PC-3 (cell line): ENCODE measurements around the gene FAAP100.

Experiments used
- CTCF ChIP-seq: fragments of 300-600 bp; sonication (generic); conservative IDR thresholded peaks from 2 replicates; pipeline ENCODE4 v1.5.1; 2017; ENCODE audit warnings: antibody characterized with exemption, low read depth, mild to moderate bottlenecking, low read length
- EZH2 ChIP-seq: fragments of 300-600 bp; sonication (generic); IDR thresholded peaks from one replicate; pipeline ENCODE4 v1.6.1; 2017; ENCODE audit warnings: antibody characterized with exemption, mild to moderate bottlenecking, low read length; ENCODE audit not compliant: unreplicated experiment

GRCh38 chr17:81498953-81499600 is 53.1 kb downstream of the FAAP100 start:
- TF ChIP-seq CTCF (no peak), EZH2 (no peak)
